GM11168 (cell line): ENCODE results near the gene WDR18.

Source experiments
- in situ Hi-C: fragments of 300-500 bp; cut with MboI; formaldehyde crosslinking; loops from one replicate; pipeline ENCODE4 v1.12.0; 2022; ENCODE audit warnings: low sequenced_read_pairs; ENCODE audit not compliant: unreplicated experiment

WDR18 gene

GRCh38 chr19:963486-963951 is 20.6 kb upstream of the WDR18 start:
- in situ Hi-C loops, result no loop called here

- in situ Hi-C loops, result no loop called here
These were observed 20.0 kb upstream of the WDR18 start for GRCh38 chr19:964116-964520.

GRCh38 chr19:964761-965694 is 19.1 kb upstream of the WDR18 start:
- in situ Hi-C loops, result no loop called here

DNA sequence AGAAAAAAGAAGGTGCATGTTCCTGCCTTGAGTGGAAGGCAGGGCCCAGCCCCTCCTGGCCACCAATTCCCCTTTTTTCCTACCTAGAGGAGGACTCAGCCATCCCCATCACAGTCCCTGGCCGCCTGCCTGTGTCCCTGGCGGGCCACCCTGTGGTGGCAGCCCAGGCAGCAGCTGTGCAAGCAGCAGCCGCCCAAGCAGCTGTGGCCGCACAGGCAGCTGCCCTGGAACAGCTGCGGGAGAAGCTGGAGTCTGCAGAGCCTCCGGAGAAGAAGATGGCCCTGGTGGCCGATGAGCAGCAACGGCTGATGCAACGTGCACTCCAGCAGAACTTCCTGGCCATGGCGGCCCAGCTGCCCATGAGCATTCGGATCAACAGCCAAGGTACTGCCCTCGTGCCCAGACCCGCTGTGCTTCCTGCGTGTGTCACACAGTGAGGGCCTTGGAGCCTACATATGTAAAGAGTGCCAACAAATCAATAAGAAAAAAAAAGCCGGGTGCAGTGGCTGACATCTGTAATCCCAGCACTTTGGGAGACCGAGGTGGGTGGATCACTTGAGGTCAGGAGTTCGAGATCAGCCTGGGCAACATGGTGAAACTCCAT is 17.6 kb upstream of the WDR18 start:
- in situ Hi-C loops, result no loop called here

DNA sequence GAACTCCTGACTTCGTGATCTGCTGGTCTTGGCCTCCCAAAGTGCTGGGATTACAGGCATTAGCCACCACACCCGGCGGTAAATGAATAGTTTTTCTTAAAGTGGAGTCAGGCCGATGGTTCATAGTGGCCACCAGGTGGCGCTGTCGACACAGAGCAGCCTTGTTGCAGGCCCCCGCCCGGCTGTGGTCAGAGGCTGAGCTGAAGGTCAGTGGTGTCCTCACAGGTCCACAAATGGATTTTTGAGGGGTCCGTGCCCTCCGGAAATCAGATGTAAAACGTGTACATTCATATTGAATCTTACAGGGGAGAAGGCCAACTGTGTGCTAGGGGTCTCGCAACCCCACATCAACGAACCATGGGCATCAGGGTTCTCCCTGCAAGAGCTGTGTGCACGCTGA is 13.4 kb upstream of the WDR18 start:
- in situ Hi-C loops, result no loop called here

DNA sequence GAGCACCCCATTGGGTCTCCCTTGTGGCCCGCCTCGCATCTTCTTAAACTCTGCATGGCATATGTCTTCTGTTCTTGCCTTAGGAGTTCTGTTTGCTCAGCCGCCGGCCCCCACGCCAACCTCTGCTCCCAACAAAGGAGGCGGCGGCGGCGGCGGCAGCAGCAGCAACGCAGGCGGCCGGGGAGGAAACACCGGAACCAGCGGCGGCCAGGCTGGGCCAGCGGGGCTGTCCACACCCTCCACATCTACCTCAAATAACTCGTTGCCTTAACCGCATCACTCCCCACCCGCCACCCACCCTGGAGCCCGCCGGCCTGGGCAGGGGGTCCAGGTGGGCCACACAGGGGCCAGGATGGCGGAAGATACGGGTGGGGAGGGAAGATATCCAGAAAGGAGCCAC is 12.3 kb upstream of the WDR18 start:
- in situ Hi-C loops, result no loop called here

- in situ Hi-C loops, result no loop called here
These were observed 11.9 kb upstream of the WDR18 start for GRCh38 chr19:972281-972680.

- in situ Hi-C loops, result no loop called here
These were observed 10.2 kb upstream of the WDR18 start for GRCh38 chr19:973726-974563.

DNA sequence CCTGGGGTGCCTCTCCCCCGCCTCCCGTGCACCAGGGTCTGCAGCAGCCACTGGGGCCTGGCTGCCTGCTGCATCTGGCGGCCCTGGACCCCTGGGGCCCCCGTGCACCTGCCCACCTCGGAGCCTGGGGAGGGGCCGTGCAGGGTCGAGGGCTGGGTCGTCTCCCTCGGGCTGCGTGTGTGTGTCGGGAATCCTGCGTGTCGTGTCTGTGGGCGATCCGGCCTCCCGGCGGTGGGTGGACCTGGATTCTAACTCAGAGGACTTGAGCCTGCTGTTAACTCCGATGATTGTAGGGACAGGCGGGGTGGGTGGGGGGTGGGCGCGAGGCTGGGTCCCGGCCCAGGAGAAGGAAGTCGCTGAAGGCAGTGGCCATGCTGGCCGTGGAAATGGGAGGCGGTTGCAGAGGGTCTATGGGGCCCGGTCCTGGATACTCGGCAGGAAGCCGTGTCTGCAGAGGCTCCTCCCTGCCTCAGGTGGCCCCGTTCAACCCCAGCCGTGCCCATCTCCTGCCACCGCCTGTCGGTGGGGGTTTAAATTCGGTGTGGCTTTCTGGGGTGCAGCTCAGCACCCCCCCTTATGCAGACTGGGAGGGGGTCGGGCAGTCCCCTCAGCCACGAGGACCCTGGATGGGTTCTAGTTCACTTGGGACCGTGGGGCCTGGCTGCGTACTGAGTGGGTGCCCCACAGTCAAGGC is 9.4 kb upstream of the WDR18 start:
- in situ Hi-C loops, result no loop called here

DNA sequence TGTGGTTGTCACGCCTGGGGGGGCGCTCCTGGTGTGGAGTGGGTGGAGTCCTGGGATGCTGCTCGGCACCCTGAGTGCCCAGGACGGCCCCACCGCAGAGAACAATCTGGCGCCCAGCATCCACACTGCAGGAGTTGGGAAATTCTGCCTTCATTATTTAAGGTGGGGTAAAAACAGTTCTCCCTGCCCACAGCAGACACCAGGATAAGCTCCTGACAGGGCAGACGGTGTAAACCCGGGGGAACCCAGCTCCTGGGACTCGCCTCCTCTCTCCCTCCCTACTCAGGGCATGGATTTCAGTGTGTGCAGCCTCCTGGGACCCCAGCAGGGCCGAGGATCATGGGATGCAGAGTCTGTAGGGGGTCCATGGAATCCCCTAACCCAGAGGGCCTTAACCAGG is 7.7 kb upstream of the WDR18 start:
- in situ Hi-C loops, result no loop called here

DNA sequence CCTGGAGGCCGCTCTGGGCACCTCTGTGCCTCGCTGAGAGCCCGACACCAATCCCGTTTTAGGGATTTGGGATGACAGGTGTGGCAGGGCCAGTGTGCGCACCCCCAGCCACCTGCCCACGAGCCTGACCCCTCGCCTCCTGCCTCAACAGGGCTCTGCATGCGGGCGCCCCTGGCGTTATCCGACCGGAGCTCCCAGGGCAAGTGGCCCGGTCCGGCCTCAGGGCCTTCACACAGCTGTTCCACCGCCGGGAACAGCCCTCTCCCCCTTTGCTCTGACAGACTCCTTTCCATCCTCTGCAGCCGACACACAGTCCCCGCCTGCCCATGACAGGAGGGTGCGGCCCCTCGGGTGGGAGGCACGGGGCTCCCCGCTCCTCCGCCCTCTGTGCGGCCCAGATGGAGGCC is 7.1 kb upstream of the WDR18 start:
- in situ Hi-C loops, result no loop called here

- in situ Hi-C loops, result no loop called here
These were observed 4.8 kb upstream of the WDR18 start for GRCh38 chr19:979318-979741.

DNA sequence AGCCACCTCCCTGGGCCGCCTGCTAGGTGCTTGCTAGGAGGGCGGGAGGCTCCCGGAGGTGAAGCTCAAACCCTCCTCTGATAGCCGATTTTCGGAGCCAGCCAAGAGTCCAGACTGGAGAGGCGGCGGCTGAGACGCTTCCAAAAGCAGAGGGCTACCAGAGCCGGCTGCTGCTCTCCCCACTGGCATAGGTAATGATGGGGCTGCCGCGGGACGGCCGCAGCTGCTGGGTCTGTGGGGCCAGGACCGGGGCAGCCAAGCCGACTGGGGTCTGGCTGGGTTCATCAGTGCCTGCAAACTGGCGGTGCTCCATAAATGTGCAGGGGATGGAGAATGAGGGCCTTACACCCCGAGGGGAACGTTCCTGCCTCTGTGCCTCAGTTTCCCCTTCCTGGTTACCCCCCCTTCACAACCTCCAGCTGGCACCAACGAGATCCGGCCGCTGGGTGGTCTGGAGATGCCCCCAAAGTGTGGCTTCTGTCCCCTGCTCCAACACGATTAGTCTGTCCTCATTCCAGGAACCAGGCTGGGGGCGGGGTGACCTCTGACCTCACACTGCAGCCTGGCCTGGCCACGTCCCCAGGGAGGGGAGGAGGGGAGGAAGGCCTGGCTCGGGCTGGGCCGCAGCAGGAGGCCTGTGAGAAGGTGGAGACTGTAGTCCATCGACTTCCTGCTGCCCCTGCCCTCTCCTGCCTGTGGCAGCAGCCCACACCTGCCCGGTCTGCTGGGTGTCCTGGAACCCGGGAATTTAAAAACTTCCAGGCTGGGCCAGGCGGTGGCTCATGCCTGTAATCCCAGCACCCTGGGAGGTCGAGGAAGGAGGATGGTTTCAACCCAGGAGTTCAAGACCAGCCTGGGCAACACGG is 3.8 kb upstream of the WDR18 start:
- in situ Hi-C loops, result loop anchor here (5.0 to 10.0 kb wide), 2 partner anchors 58 to 116 kb away; no protein-coding TSS in a partner anchor

DNA sequence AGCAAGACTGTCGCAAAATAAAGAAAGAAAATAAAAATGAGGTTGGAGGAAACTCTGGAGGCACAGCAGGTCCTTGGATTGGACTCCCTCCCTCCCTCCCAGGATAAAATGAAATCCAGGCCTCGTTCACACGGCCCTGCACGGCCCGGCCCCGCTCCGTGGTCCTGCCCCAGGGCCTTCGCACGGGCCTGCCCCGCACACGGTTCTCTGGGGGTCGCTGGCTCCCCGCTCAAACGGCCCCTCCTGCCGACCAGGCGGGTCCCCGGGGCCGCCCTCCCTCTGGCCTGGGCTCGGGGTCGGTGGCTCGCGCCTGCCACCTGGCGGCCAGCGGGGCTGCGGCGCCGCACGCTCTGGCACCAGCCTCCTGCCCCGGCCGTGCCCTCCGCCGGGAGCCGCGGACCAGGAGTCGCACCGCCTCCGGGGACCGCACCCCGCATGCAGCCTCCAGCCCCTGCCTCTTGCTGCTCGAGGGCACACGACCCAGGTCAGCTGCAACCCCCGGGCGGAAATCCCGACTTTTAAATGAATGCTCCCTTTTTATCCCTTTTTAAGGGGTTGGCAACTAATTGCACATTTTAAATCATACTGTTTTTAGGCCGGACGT is 1.5 kb upstream of the WDR18 start:
- in situ Hi-C loops, result loop anchor here (5.0 to 10.0 kb wide), 2 partner anchors 60 to 118 kb away; no protein-coding TSS in a partner anchor

GRCh38 chr19:986083-986482 is 1.9 kb downstream of the WDR18 start:
- in situ Hi-C loops, result loop anchor here (10.0 kb wide), 1 partner anchor 121 kb away; no protein-coding TSS in a partner anchor

DNA sequence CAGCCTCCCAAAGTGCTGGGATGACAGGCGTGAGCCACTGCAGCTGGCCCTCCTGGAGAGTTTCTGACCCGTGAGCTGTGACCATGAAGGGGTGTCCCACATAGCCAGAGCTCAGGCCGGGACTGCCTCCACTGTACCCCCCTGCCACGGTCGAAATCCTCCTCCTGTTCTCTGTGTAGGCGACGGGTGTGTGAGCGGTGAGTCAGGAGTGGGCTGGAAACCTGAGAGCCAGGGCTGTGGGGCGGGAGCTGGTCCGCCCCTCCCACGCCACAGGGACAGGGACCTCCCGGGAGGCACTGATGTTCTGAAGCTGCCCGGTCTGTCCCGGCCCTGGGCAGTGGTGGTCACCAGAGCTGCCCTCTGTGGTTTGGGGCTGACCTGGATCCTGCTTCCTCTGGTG is 3.9 kb downstream of the WDR18 start:
- in situ Hi-C loops, result loop anchor here (10.0 kb wide), 1 partner anchor 123 kb away; no protein-coding TSS in a partner anchor

GRCh38 chr19:988510-988909 is 4.4 kb downstream of the WDR18 start:
- in situ Hi-C loops, result loop anchor here (10.0 kb wide), 1 partner anchor 124 kb away; no protein-coding TSS in a partner anchor

DNA sequence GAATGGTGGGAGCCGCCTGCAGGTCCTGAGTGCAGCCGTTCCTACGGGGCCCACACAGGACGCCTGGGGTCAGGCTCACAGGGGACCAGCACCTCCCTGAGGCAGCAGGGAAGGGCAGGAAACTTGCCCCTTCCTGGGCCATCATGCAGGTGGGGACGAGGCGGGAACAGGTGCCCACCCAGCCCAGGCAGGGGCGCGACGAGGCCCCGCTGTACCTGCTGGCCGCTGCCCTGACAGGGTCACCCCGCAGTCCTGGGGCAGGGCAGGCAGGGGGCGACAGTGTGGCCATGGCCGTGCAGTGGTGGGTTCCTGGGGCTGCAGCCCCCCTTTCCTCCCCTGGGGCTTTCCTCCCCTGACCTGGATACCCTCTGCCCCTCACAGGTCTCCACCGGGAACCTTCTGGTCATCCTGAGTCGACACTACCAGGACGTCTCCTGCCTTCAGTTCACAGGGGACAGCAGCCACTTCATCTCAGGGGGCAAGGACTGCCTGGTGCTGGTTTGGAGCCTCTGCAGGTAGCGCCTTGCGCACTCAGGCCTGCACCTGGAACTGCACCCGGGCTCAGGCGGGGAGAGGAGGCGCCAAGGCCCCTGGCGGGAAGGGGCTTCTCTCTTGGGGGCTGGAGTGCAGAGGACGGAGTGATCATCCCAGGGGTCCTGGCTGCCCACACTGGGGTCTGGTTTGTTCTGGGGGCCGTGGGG is 5.4 kb downstream of the WDR18 start:
- in situ Hi-C loops, result loop anchor here (10.0 kb wide), 1 partner anchor 125 kb away; no protein-coding TSS in a partner anchor
